ENCODE measurements around the gene KCNK1. TPM values are rescaled to one million over a fixed set of nuclear protein-coding genes. Genes with fewer than 3 reads are reported as not detected.

KCNK1 gene
- total RNA-seq, 4 donors from 2014 or later: 2.2 to 5.5 (median 3.2) TPM

GRCh38 chr1:233657466-233657865, 43.6 kb downstream of the KCNK1 start:
- no peak for ATAC-seq
- no peaks in the 10 kb centered on the region for H3K27me3 ChIP-seq
- H3K4me3 ChIP-seq: no peak overlapping the region
- 58 to 74% methylated on average over 2 of the region's 2 CpGs for WGBS, 2 donors (ENCODE audit: low coverage in 1 of 2)
- no peaks in the 10 kb centered on the region for H3K9me3 ChIP-seq
- no peaks in the 10 kb centered on the region for H3K4me1 ChIP-seq
- H3K36me3 ChIP-seq: no peaks in the 10 kb centered on the region
- no peak overlapping the region for H3K27ac ChIP-seq
- no peak for TF ChIP-seq EP300 (IDR thresholded peaks at IDR 0.05)
- no peak for TF ChIP-seq POLR2AphosphoS5 (IDR thresholded peaks at IDR 0.05)

- Histone ChIP-seq H3K36me3 (no peaks in the 10 kb centered on the region), H3K4me3 (no peak overlapping the region), H3K4me1 (no peaks in the 10 kb centered on the region), H3K9me3 (no peaks in the 10 kb centered on the region), H3K27ac (no peak overlapping the region), H3K27me3 (no peaks in the 10 kb centered on the region)
- ATAC-seq: no peak
- WGBS, 2 donors (ENCODE audit: low coverage in 1 of 2): 61 to 86% methylated on average over 5 to 7 of the region's 7 CpGs
- TF ChIP-seq CTCF (IDR thresholded peaks at IDR 0.05) (no peak), EP300 (IDR thresholded peaks at IDR 0.05) (no peak), POLR2AphosphoS5 (IDR thresholded peaks at IDR 0.05) (no peak), POLR2A (IDR thresholded peaks at IDR 0.05) (no peak)
These were observed 45.6 kb downstream of the KCNK1 start for GRCh38 chr1:233659495-233659894.

- WGBS, 2 donors (ENCODE audit: low coverage in 1 of 2): 85 to 90% methylated on average over 7 to 11 of the region's 11 CpGs
- H3K9me3 ChIP-seq: no peaks in the 10 kb centered on the region
- no peaks in the 10 kb centered on the region for H3K36me3 ChIP-seq
- H3K27ac ChIP-seq: no peak overlapping the region
- H3K4me1 ChIP-seq: no peaks in the 10 kb centered on the region
- ATAC-seq: no peak
- H3K27me3 ChIP-seq: no peaks in the 10 kb centered on the region
- TF ChIP-seq POLR2AphosphoS5 (IDR thresholded peaks at IDR 0.05): no peak
- TF ChIP-seq CTCF (IDR thresholded peaks at IDR 0.05): no peak
- TF ChIP-seq EP300 (IDR thresholded peaks at IDR 0.05): no peak
- TF ChIP-seq POLR2A (IDR thresholded peaks at IDR 0.05): no peak
- no peak overlapping the region for H3K4me3 ChIP-seq
These were observed 47.7 kb downstream of the KCNK1 start for GRCh38 chr1:233661376-233662159.

DNA sequence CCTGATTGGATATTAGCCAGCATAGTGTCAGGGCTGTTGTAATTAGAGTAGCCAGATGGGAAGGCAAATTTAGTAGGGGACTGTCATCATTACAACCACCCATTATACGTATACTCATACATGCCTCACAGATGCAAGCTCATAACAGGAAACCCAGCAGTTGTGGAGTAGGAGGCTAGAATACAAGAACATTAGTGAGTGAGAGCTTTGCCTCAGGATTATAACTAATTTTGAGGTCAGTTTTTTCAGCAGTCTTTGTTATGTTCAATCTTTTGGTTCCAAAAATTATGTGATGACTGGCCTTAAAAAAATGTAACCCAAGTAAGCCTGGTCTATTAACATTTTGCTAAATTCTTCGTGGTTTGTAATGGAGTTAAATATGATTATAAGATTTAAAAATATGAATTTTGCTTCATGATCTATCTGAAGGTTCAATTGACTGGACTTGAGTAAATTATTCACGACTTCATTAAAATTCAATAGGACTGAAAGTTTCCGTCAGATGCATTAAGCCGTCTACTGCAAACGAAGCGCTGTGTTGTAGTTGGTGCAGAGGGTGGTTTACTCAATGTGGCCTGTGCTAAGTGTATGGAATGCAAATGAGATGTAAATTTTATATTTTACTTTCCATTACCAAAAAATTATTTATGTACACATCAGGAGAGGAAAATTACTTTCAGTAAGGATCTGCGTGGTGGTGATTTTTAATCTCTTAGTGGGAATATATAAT, 48.8 kb downstream of the KCNK1 start:
- Histone ChIP-seq H3K4me3 (no peak overlapping the region), H3K27ac (no peak overlapping the region), H3K9me3 (no peaks in the 10 kb centered on the region), H3K27me3 (no peaks in the 10 kb centered on the region), H3K4me1 (no peaks in the 10 kb centered on the region), H3K36me3 (no peaks in the 10 kb centered on the region)
- 88 to 92% methylated on average over 7 to 8 of the region's 8 CpGs for WGBS, 2 donors (ENCODE audit: low coverage in 1 of 2)
- ATAC-seq: no peak
- TF ChIP-seq POLR2A (IDR thresholded peaks at IDR 0.05) (no peak), CTCF (IDR thresholded peaks at IDR 0.05) (no peak), EP300 (IDR thresholded peaks at IDR 0.05) (no peak)

GRCh38 chr1:233664253-233664652, 50.3 kb downstream of the KCNK1 start:
- Histone ChIP-seq H3K36me3 (no peaks in the 10 kb centered on the region), H3K4me1 (peaks cover 0 to 6% (median 0%) of the 10 kb centered on the region in 3 donors), H3K4me3 (no peak overlapping the region), H3K9me3 (no peaks in the 10 kb centered on the region), H3K27ac (no peak overlapping the region), H3K27me3 (no peaks in the 10 kb centered on the region)
- WGBS, 2 donors (ENCODE audit: low coverage in 1 of 2): 88 to 91% methylated on average over 2 to 5 of the region's 5 CpGs
- ATAC-seq: no peak
- TF ChIP-seq CTCF (IDR thresholded peaks at IDR 0.05): no peak
- TF ChIP-seq EP300 (IDR thresholded peaks at IDR 0.05): no peak
- no peak for TF ChIP-seq POLR2A (IDR thresholded peaks at IDR 0.05)
- no peak for TF ChIP-seq POLR2AphosphoS5 (IDR thresholded peaks at IDR 0.05)
